Caco-2 (cell line): ENCODE measurements around the gene SRPK3. TPM values are rescaled to one million over a fixed set of nuclear protein-coding genes. Genes with fewer than 3 reads are reported as not detected.

Experiments
- BruUV-seq: library from RNA; stranded (reverse); fragments of 400-500 nt; replicated peaks from 2 replicates; lab custom pipeline; 2021; lab: Mats Ljungman, UMichigan
- CTCF ChIA-PET: fragments of 300-600 bp; sonication (Branson Sonifier 250); formaldehyde crosslinking; loops from one replicate; lab custom pipeline; 2022; ENCODE audit warnings: antibody characterized with exemption; lab: Charles Lee
- POLR2A ChIA-PET: fragments of 300-600 bp; sonication (Branson Sonifier 250); formaldehyde crosslinking; loops from one replicate; lab custom pipeline; 2022; ENCODE audit warnings: antibody characterized with exemption; lab: Charles Lee
- DNase-seq, 2 experiments: peaks; one replicate each; pipeline versions ENCODE4 v3.0.0 to v3.0.0-alpha.2; 2020 to 2022
- H3K27me3 ChIP-seq: replicated peaks from 2 replicates; pipeline ENCODE4 v1.6.0; 2011; ENCODE audit warnings: low read length; ENCODE audit not compliant: control insufficient read depth, insufficient read depth
- H3K36me3 ChIP-seq: 2 replicates; pipeline ENCODE4 v1.5.1; 2011; ENCODE audit warnings: low read length; ENCODE audit not compliant: control insufficient read depth, insufficient read depth
- H3K4me1 ChIP-seq: fragments of 250-450 bp; sonication (Bioruptor Pico); 2 replicates; pipeline ENCODE4 v1.5.1; 2020; ENCODE audit warnings: mild to moderate bottlenecking
- H3K4me3 ChIP-seq: 2 replicates; pipeline ENCODE4 v1.5.1; 2011; ENCODE audit warnings: low read depth, mild to moderate bottlenecking, control low read depth, low read length
- H3K9me3 ChIP-seq: fragments of 250-450 bp; sonication (Bioruptor Pico); 2 replicates; pipeline ENCODE4 v1.5.1; 2020; ENCODE audit warnings: mild to moderate bottlenecking, moderate library complexity
- H3K27ac Mint-ChIP-seq: one replicate; pipeline ENCODE4 v1.8.0; 2022; ENCODE audit warnings: mixed read lengths; ENCODE audit not compliant: unreplicated experiment
- H3K27me3 Mint-ChIP-seq: one replicate; pipeline ENCODE4 v1.8.0; 2022; ENCODE audit warnings: mixed read lengths; ENCODE audit not compliant: insufficient read depth, unreplicated experiment
- H3K36me3 Mint-ChIP-seq: one replicate; pipeline ENCODE4 v1.8.0; 2022; ENCODE audit warnings: mild to moderate bottlenecking, mixed read lengths; ENCODE audit not compliant: insufficient read depth, unreplicated experiment
- H3K4me1 Mint-ChIP-seq: one replicate; pipeline ENCODE4 v1.8.0; 2022; ENCODE audit warnings: low read depth, mixed read lengths; ENCODE audit not compliant: unreplicated experiment
- H3K4me3 Mint-ChIP-seq: one replicate; pipeline ENCODE4 v1.8.0; 2022; ENCODE audit warnings: mild to moderate bottlenecking, moderate library complexity, mixed read lengths; ENCODE audit not compliant: unreplicated experiment
- H3K9me3 Mint-ChIP-seq: one replicate; pipeline ENCODE4 v1.8.0; 2022; ENCODE audit warnings: mixed read lengths; ENCODE audit not compliant: unreplicated experiment
- intact Hi-C: fragments of 100-400 bp; cut with micrococcal nuclease; formaldehyde crosslinking; loops from one replicate; pipeline ENCODE4 v1.10.0; 2022; ENCODE audit not compliant: unreplicated experiment
- total RNA-seq: library from RNA; stranded (reverse); gene quantifications from 2 replicates; pipeline ENCODE4 v1.2.3, GENCODE V29; 2022
- TF ChIP-seq, protein P1 (sequence below), 2 experiments: fragments of 200-600 bp in 1 of 2; IDR thresholded peaks; 1 replicate in 1 of 2; 2 replicates in 1 of 2; pipeline versions ENCODE4 v1.5.1 to v1.8.0; 2011 to 2022; ENCODE audit warnings: antibody characterized with exemption in 1 of 2, control low read depth in 1 of 2, inconsistent platforms in 1 of 2, low read depth in 1 of 2, low read length in 1 of 2, mild to moderate bottlenecking in 1 of 2, moderate library complexity in 1 of 2; ENCODE audit not compliant: insufficient read depth in 1 of 2, severe bottlenecking in 1 of 2, unreplicated experiment in 1 of 2

SRPK3 gene
- total RNA-seq, 1 experiment from 2014 or later: not detected

- H3K4me3 ChIP-seq: no peak overlapping the region
- BruUV-seq: no TSS peak
- no peaks in the 10 kb centered on the region for H3K9me3 ChIP-seq
- POLR2A ChIA-PET: no interaction called here
- CTCF ChIA-PET: no interaction called here
- no peaks in the 10 kb centered on the region for H3K4me1 ChIP-seq
- no peaks in the 10 kb centered on the region for H3K36me3 ChIP-seq
- DNase-seq: no peak
- Mint-ChIP-seq H3K4me1 (no peaks in the 10 kb centered on the region), H3K36me3 (peaks cover 2% of the 10 kb centered on the region), H3K9me3 (no peaks in the 10 kb centered on the region), H3K27ac (no peak overlapping the region), H3K27me3 (no peaks in the 10 kb centered on the region), H3K4me3 (no peak overlapping the region)
- intact Hi-C loops: no loop called here
- H3K27me3 ChIP-seq: no peaks in the 10 kb centered on the region
- TF ChIP-seq, protein P1, sequence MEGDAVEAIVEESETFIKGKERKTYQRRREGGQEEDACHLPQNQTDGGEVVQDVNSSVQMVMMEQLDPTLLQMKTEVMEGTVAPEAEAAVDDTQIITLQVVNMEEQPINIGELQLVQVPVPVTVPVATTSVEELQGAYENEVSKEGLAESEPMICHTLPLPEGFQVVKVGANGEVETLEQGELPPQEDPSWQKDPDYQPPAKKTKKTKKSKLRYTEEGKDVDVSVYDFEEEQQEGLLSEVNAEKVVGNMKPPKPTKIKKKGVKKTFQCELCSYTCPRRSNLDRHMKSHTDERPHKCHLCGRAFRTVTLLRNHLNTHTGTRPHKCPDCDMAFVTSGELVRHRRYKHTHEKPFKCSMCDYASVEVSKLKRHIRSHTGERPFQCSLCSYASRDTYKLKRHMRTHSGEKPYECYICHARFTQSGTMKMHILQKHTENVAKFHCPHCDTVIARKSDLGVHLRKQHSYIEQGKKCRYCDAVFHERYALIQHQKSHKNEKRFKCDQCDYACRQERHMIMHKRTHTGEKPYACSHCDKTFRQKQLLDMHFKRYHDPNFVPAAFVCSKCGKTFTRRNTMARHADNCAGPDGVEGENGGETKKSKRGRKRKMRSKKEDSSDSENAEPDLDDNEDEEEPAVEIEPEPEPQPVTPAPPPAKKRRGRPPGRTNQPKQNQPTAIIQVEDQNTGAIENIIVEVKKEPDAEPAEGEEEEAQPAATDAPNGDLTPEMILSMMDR (IDR thresholded peaks at IDR 0.05; ENCODE audit: insufficient read depth in 1 of 2, low read depth in 1 of 2, low read length in 1 of 2, severe bottlenecking in 1 of 2, unreplicated experiment in 1 of 2): no peak
Measured at GRCh38 chrX:153774576-153775292, 6.1 kb upstream of the SRPK3 start.

DNA sequence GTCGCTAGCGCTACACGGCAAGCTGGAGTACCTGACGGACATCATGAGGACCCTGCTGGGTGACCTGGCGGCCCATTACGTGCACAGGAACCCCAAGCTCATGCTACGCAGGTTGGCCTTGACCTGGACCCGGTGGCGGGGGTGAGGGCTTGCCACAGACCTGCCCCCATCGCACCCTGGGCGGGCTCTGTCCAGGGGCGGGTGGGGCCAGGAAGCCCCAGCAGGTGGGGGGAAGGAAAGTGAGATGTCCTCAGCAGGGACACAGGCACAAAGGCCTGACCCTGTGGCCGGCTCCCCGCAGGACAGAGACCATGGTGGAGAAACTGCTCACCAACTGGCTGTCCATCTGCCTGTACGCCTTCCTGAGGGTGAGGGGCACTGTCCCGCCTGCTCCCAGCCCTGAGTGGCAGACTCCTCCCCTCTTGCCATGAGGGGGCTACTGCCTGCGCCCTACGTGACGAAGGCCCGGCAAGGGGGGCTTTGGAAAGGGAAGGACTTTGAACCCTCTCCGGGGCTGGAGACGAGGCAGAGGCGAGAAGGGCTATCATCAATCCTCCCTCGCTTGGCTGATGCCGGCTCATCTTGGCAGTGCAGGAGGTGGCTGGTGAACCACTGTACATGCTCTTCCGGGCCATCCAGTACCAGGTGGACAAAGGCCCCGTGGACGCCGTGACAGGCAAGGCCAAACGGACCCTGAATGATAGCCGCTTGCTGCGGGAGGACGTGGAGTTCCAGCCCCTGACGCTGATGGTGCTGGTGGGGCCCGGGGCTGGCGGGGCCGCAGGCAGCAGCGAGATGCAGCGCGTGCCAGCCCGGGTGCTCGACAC, 5.3 kb upstream of the SRPK3 start:
- CTCF ChIA-PET: no interaction called here
- Mint-ChIP-seq H3K36me3 (peaks cover 6% of the 10 kb centered on the region), H3K9me3 (no peaks in the 10 kb centered on the region), H3K4me1 (no peaks in the 10 kb centered on the region), H3K27ac (no peak overlapping the region), H3K27me3 (no peaks in the 10 kb centered on the region), H3K4me3 (no peak overlapping the region)
- no peaks in the 10 kb centered on the region for H3K27me3 ChIP-seq
- no peaks in the 10 kb centered on the region for H3K4me1 ChIP-seq
- DNase-seq: no peak
- H3K9me3 ChIP-seq: no peaks in the 10 kb centered on the region
- H3K4me3 ChIP-seq: no peak overlapping the region
- POLR2A ChIA-PET: no interaction called here
- no TSS peak for BruUV-seq
- H3K36me3 ChIP-seq: no peaks in the 10 kb centered on the region
- TF ChIP-seq, protein P1 (IDR thresholded peaks at IDR 0.05; ENCODE audit: insufficient read depth in 1 of 2, low read depth in 1 of 2, low read length in 1 of 2, severe bottlenecking in 1 of 2, unreplicated experiment in 1 of 2): no peak
- intact Hi-C loops: no loop called here

DNA sequence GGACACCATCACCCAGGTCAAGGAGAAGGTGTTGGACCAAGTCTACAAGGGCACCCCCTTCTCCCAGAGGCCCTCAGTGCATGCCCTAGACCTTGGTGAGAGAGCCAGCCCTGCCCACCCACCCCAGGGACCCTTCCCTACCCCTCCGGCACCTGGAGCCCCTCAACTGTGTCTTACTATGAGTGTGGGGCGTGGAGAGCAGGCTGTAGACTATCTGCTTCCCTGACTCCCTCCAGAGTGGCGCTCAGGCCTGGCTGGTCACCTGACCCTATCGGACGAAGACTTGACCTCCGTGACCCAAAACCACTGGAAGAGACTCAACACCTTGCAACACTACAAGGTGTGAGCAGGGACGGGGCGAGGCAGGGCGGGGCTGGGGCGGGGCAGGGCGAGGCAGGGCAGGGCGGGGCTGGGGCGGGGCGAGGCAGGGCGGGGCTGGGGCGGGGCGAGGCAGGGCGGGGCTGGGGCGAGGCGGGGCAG, 4.7 kb upstream of the SRPK3 start:
- Histone ChIP-seq H3K4me3 (no peak overlapping the region), H3K9me3 (no peaks in the 10 kb centered on the region), H3K36me3 (no peaks in the 10 kb centered on the region), H3K27me3 (no peaks in the 10 kb centered on the region), H3K4me1 (no peaks in the 10 kb centered on the region)
- DNase-seq: no peak
- no peaks in the 10 kb centered on the region for H3K27me3 Mint-ChIP-seq
- TF ChIP-seq, protein P1 (IDR thresholded peaks at IDR 0.05; ENCODE audit: insufficient read depth in 1 of 2, low read depth in 1 of 2, low read length in 1 of 2, severe bottlenecking in 1 of 2, unreplicated experiment in 1 of 2): no peak
- POLR2A ChIA-PET: no interaction called here
- intact Hi-C loops: no loop called here
- H3K9me3 Mint-ChIP-seq: no peaks in the 10 kb centered on the region
- CTCF ChIA-PET: no interaction called here
- no TSS peak for BruUV-seq
- H3K27ac Mint-ChIP-seq: no peak overlapping the region
- no peaks in the 10 kb centered on the region for H3K4me1 Mint-ChIP-seq
- no peak overlapping the region for H3K4me3 Mint-ChIP-seq
- H3K36me3 Mint-ChIP-seq: peaks cover 6% of the 10 kb centered on the region
